SK-N-MC (cell line): ENCODE measurements around the gene HSPA2.

Experiments used
- DNase-seq: peaks from one replicate; pipeline ENCODE4 v3.0.0-alpha.2; 2011; ENCODE audit warnings: low read depth, low spot score
- H3K27ac ChIP-seq: fragments of 200-600 bp; sonication (generic); 2 replicates; pipeline ENCODE4 v1.5.1; 2016; ENCODE audit warnings: mixed run types
- H3K36me3 ChIP-seq: fragments of 200-600 bp; sonication (generic); 2 replicates; pipeline ENCODE4 v1.6.1; 2017; ENCODE audit warnings: antibody characterized with exemption, low read length, mixed read lengths; ENCODE audit not compliant: insufficient read depth
- H3K4me3 ChIP-seq: fragments of 200-600 bp; sonication (generic); 2 replicates; pipeline ENCODE4 v1.5.1; 2016
- H3K9ac ChIP-seq: fragments of 200-600 bp; sonication (generic); 2 replicates; pipeline ENCODE4 v1.8.0; 2017; ENCODE audit warnings: mixed run types, mixed read lengths; ENCODE audit not compliant: insufficient read length
- H3K9me3 ChIP-seq: fragments of 200-600 bp; sonication (generic); 2 replicates; pipeline ENCODE4 v1.6.1; 2017; ENCODE audit warnings: low read depth, mild to moderate bottlenecking, antibody characterized with exemption, low read length, moderate library complexity, mixed read lengths
- EZH2 ChIP-seq: fragments of 200-600 bp; sonication (generic); IDR thresholded peaks from one replicate; pipeline ENCODE4 v1.6.1; 2017; ENCODE audit warnings: antibody characterized with exemption
- FOXP2 ChIP-seq: optimal IDR thresholded peaks from 2 replicates; pipeline ENCODE3; 2011; ENCODE audit warnings: mild to moderate bottlenecking, moderate library complexity; ENCODE audit not compliant: insufficient read depth; ENCODE audit errors: extremely low read length, control extremely low read depth
- POLR2AphosphoS5 ChIP-seq: IDR thresholded peaks from 2 replicates; pipeline ENCODE4 v1.6.1; 2012; ENCODE audit warnings: mild to moderate bottlenecking, low read depth, low read length, borderline replicate concordance

HSPA2 gene

GRCh38 chr14:64577211-64577610 lies 36.7 kb downstream of the HSPA2 start:
- H3K4me3 ChIP-seq, result no peak overlapping the region
- H3K27ac ChIP-seq, result no peak overlapping the region
- H3K36me3 ChIP-seq, result no peaks in the 10 kb centered on the region
- TF ChIP-seq POLR2AphosphoS5, result no peak
- no peak for DNase-seq
- no peaks in the 10 kb centered on the region for H3K9me3 ChIP-seq
- H3K9ac ChIP-seq, result no peak overlapping the region

- Histone ChIP-seq H3K36me3 (no peaks in the 10 kb centered on the region), H3K4me3 (no peak overlapping the region), H3K9ac (no peak overlapping the region), H3K27ac (no peak overlapping the region), H3K9me3 (no peaks in the 10 kb centered on the region)
- no peak for TF ChIP-seq POLR2AphosphoS5
- DNase-seq, result no peak
These were observed 39.9 kb downstream of the HSPA2 start for GRCh38 chr14:64580467-64580866.

- no peak overlapping the region for H3K9ac ChIP-seq
- DNase-seq, result no peak
- no peaks in the 10 kb centered on the region for H3K36me3 ChIP-seq
- no peak overlapping the region for H3K4me3 ChIP-seq
- no peak for TF ChIP-seq EZH2
- no peak for TF ChIP-seq POLR2AphosphoS5
- no peak for TF ChIP-seq FOXP2
- H3K27ac ChIP-seq, result no peak overlapping the region
- no peaks in the 10 kb centered on the region for H3K9me3 ChIP-seq
These were observed 40.8 kb downstream of the HSPA2 start for GRCh38 chr14:64581363-64581762.

GRCh38 chr14:64581817-64582216 lies 41.3 kb downstream of the HSPA2 start:
- TF ChIP-seq EZH2 (no peak), FOXP2 (no peak), POLR2AphosphoS5 (no peak)

GRCh38 chr14:64584190-64584589 lies 43.6 kb downstream of the HSPA2 start:
- TF ChIP-seq FOXP2, result no peak
- no peak for TF ChIP-seq EZH2
- TF ChIP-seq POLR2AphosphoS5, result no peak

More at GRCh38 chr14:64581817-64582216, 41.3 kb downstream of the HSPA2 start:
- DNase-seq, result no peak
- no peak overlapping the region for H3K4me3 ChIP-seq
- no peak overlapping the region for H3K27ac ChIP-seq
- no peaks in the 10 kb centered on the region for H3K9me3 ChIP-seq
- H3K9ac ChIP-seq, result no peak overlapping the region
- no peaks in the 10 kb centered on the region for H3K36me3 ChIP-seq

GRCh38 chr14:64591809-64592208 lies 51.3 kb downstream of the HSPA2 start:
- Histone ChIP-seq H3K4me3 (no peak overlapping the region), H3K27ac (no peak overlapping the region), H3K9ac (no peak overlapping the region), H3K9me3 (no peaks in the 10 kb centered on the region), H3K36me3 (no peaks in the 10 kb centered on the region)
- no peak for DNase-seq
- TF ChIP-seq POLR2AphosphoS5, result no peak
- TF ChIP-seq EZH2, result no peak
- no peak for TF ChIP-seq FOXP2

More at GRCh38 chr14:64584190-64584589, 43.6 kb downstream of the HSPA2 start:
- H3K9ac ChIP-seq, result no peak overlapping the region
- no peak overlapping the region for H3K4me3 ChIP-seq
- no peaks in the 10 kb centered on the region for H3K9me3 ChIP-seq
- H3K27ac ChIP-seq, result no peak overlapping the region
- DNase-seq, result no peak
- H3K36me3 ChIP-seq, result no peaks in the 10 kb centered on the region
